ENCODE results near the gene POU6F2. TPM values are rescaled to one million over a fixed set of nuclear protein-coding genes. Genes with fewer than 3 reads are reported as not detected.

POU6F2 gene
- total RNA-seq, 1 donor from 2014 or later = 0.24 TPM

GRCh38 chr7:39022796-39023195 is 45.1 kb downstream of the POU6F2 start:
- no peaks in the 10 kb centered on the region for H3K27me3 Mint-ChIP-seq
- intact Hi-C loops (cut with micrococcal nuclease) = no loop called here
- H3K27ac Mint-ChIP-seq = no peak overlapping the region
- no peak overlapping the region for H3K4me3 Mint-ChIP-seq
- ChIA-PET POLR2A (no interaction called here), CTCF (no interaction called here)
- TF ChIP-seq, protein P1, sequence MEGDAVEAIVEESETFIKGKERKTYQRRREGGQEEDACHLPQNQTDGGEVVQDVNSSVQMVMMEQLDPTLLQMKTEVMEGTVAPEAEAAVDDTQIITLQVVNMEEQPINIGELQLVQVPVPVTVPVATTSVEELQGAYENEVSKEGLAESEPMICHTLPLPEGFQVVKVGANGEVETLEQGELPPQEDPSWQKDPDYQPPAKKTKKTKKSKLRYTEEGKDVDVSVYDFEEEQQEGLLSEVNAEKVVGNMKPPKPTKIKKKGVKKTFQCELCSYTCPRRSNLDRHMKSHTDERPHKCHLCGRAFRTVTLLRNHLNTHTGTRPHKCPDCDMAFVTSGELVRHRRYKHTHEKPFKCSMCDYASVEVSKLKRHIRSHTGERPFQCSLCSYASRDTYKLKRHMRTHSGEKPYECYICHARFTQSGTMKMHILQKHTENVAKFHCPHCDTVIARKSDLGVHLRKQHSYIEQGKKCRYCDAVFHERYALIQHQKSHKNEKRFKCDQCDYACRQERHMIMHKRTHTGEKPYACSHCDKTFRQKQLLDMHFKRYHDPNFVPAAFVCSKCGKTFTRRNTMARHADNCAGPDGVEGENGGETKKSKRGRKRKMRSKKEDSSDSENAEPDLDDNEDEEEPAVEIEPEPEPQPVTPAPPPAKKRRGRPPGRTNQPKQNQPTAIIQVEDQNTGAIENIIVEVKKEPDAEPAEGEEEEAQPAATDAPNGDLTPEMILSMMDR (IDR thresholded peaks at IDR 0.05) = no peak
- DNase-seq = no peak
- ATAC-seq (ENCODE audit: low read depth) = no peak
- H3K9me3 Mint-ChIP-seq = peaks cover 8% of the 10 kb centered on the region
- H3K4me1 Mint-ChIP-seq = no peaks in the 10 kb centered on the region
- no peaks in the 10 kb centered on the region for H3K36me3 Mint-ChIP-seq (ENCODE audit: low read depth)

DNA sequence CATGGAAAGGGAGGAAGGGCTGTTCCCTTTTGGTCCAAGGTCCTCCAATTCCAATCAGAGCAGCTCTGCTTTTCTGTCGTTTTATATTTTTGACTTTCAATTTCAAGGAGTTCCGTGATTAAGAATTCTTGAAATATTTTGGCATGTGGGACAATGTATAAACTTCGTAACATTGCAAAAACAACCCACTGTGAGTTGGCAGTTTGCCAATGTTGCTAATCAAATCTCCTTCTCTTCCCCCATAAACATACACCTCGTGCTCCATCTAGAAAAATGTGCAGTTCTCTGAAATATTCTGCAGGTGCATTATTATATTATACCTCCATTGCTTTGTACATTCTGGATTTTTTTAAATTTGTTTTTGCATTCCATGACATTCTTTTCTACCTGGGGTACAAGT is 49.8 kb downstream of the POU6F2 start:
- intact Hi-C loops (cut with micrococcal nuclease) = no loop called here
- no peaks in the 10 kb centered on the region for H3K4me1 Mint-ChIP-seq
- peaks cover 7% of the 10 kb centered on the region for H3K9me3 Mint-ChIP-seq
- DNase-seq (no peak), ATAC-seq (ENCODE audit: low read depth) (no peak)
- H3K4me3 Mint-ChIP-seq = no peak overlapping the region
- ChIA-PET POLR2A (no interaction called here), CTCF (no interaction called here)
- no peak overlapping the region for H3K27ac Mint-ChIP-seq
- TF ChIP-seq, protein P1 (IDR thresholded peaks at IDR 0.05) = no peak
- no peaks in the 10 kb centered on the region for H3K36me3 Mint-ChIP-seq (ENCODE audit: low read depth)
- H3K27me3 Mint-ChIP-seq = no peaks in the 10 kb centered on the region

DNA sequence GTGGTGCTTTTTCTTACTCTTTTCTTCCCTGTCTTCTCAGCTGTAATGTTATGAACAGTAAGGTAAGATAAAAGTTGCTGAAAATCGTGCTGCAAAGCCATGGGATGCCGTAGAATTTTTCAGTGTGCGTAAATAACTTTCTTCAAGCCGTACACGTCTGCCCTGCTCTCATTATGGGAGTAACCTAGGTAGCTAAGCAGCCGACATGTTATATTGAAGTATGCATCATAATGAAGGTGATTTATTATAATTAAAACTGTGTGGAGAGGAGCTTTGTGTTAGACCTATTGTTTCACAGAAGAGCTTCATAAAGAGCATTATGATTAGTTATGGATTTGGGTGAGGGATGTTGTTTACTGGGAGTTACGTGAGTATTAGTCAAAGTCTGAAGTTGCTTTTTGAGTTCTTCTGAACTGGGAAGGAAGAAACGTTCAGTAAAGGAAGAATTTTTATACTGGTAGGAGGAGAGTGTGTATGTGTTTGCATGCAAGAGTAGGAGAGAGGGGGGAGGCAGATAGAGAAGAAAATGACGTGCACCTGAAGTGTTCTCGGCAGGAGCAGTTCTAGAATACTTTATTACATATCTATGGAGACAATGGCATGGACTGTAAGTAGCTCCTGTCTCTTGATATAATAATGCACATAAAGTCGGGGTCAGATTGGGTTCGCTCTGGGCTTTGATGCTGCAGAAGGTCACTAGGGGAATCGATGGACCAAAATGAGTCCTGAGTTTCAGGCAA is 56.3 kb downstream of the POU6F2 start:
- CTCF ChIA-PET = no interaction called here
- no peak overlapping the region for H3K27ac Mint-ChIP-seq
- no peaks in the 10 kb centered on the region for H3K36me3 Mint-ChIP-seq (ENCODE audit: low read depth)
- TF ChIP-seq, protein P1 (IDR thresholded peaks at IDR 0.05) = no peak
- no peak overlapping the region for H3K4me3 Mint-ChIP-seq
- DNase-seq (no peak), ATAC-seq (ENCODE audit: low read depth) (no peak)
- no peaks in the 10 kb centered on the region for H3K9me3 Mint-ChIP-seq
- H3K27me3 Mint-ChIP-seq = peaks cover 7% of the 10 kb centered on the region
- intact Hi-C loops (cut with micrococcal nuclease) = no loop called here
- POLR2A ChIA-PET = no interaction called here
- no peaks in the 10 kb centered on the region for H3K4me1 Mint-ChIP-seq

GRCh38 chr7:39035156-39035555 is 57.4 kb downstream of the POU6F2 start:
- TF ChIP-seq, protein P1 (IDR thresholded peaks at IDR 0.05) = no peak
- intact Hi-C loops (cut with micrococcal nuclease) = no loop called here

DNA sequence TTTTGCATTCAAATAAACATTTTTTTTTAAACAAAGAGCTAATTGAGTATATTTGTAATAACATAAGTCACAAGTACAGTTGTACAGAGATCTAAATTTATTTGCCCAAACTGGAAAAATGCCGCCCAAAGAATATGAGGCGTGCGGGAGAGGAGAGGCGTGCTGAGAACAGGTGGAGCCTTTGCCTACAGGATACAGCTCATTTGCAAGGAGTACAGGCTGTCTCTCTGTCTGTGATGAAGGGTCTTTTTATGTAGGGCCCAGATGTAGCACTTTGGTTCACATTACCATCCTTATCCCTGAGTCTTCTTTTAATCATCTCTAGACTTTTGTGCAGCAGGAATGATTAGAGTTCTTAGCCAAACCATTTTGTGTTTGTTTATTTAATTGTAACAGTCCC is 58.2 kb downstream of the POU6F2 start:
- intact Hi-C loops (cut with micrococcal nuclease) = no loop called here

More at GRCh38 chr7:39035156-39035555, 57.4 kb downstream of the POU6F2 start:
- Mint-ChIP-seq H3K27me3 (peaks cover 7% of the 10 kb centered on the region), H3K36me3 (ENCODE audit: low read depth) (no peaks in the 10 kb centered on the region), H3K9me3 (no peaks in the 10 kb centered on the region), H3K4me3 (no peak overlapping the region), H3K4me1 (no peaks in the 10 kb centered on the region), H3K27ac (no peak overlapping the region)
- ChIA-PET CTCF (no interaction called here), POLR2A (no interaction called here)
- no peak for ATAC-seq (ENCODE audit: low read depth)
- no peak for DNase-seq

More for the DNA sequence above, 58.2 kb downstream of the POU6F2 start:
- TF ChIP-seq, protein P1 (IDR thresholded peaks at IDR 0.05) = no peak
- H3K4me3 Mint-ChIP-seq = no peak overlapping the region
- no peaks in the 10 kb centered on the region for H3K4me1 Mint-ChIP-seq
- ChIA-PET CTCF (no interaction called here), POLR2A (no interaction called here)
- no peak for DNase-seq
- no peaks in the 10 kb centered on the region for H3K9me3 Mint-ChIP-seq
- peaks cover 7% of the 10 kb centered on the region for H3K27me3 Mint-ChIP-seq
- no peak for ATAC-seq (ENCODE audit: low read depth)
- no peaks in the 10 kb centered on the region for H3K36me3 Mint-ChIP-seq (ENCODE audit: low read depth)
- no peak overlapping the region for H3K27ac Mint-ChIP-seq
